Ovary (tissue), 3 donors: ENCODE measurements around the gene FDX1.

Experiments used
- CTCF ChIP-seq, 3 donors: fragments of 450-650 bp in 2 of 3; fragments of 200-600 bp in 1 of 3; IDR thresholded peaks; one replicate each; pipeline versions ENCODE4 v1.5.1 to v1.8.0; 2016 to 2022; ENCODE audit warnings: antibody characterized with exemption in 3 of 3, mild to moderate bottlenecking in 1 of 3
- EP300 ChIP-seq: sonication (generic); formaldehyde crosslinking; IDR thresholded peaks from one replicate; pipeline ENCODE4 v1.6.1; 2017; ENCODE audit warnings: antibody characterized with exemption
- POLR2A ChIP-seq: fragments of 450-650 bp; IDR thresholded peaks from one replicate; pipeline ENCODE4 v1.6.1; 2017; ENCODE audit warnings: antibody characterized with exemption, mild to moderate bottlenecking, moderate library complexity
- donor health status: DM: no; HTN: no; CAD: no.

GRCh38 chr11:110497231-110497978 is 67.7 kb downstream of the FDX1 start:
- TF ChIP-seq CTCF (IDR thresholded peaks at IDR 0.05) (no peak), POLR2A (no peak), EP300 (no peak)
